Activated CD4-positive, alpha-beta memory T cell treated with anti-CD3 and anti-CD28 coated beads for 36 hours (primary cell): ENCODE results near the gene VTI1B. TPM values are rescaled to one million over a fixed set of nuclear protein-coding genes. Genes with fewer than 3 reads are reported as not detected.
"Not testable (repeated sequence)": the region's sequence is repeated elsewhere in the genome, so short reads cannot be mapped to it uniquely, and the experiment has no call there.

Source experiments
- CTCF ChIA-PET: fragments of 350-600 bp; sonication (Branson Sonifier 250); formaldehyde crosslinking; loops from one replicate; lab custom pipeline; 2021; ENCODE audit warnings: antibody characterized with exemption, inconsistent platforms; lab: Charles Lee
- POLR2A ChIA-PET: fragments of 350-600 bp; sonication (Branson Sonifier 250); formaldehyde crosslinking; loops from one replicate; lab custom pipeline; 2021; ENCODE audit warnings: antibody characterized with exemption; lab: Charles Lee
- DNase-seq: peaks from one replicate; pipeline ENCODE4 v3.0.0-alpha.2; 2020
- H3K27ac Mint-ChIP-seq: one replicate; pipeline ENCODE4 v1.8.0; 2021; ENCODE audit warnings: mixed read lengths
- H3K27me3 Mint-ChIP-seq: one replicate; pipeline ENCODE4 v1.8.0; 2021; ENCODE audit warnings: mixed read lengths
- H3K36me3 Mint-ChIP-seq: one replicate; pipeline ENCODE4 v1.8.0; 2021; ENCODE audit warnings: mixed read lengths
- H3K4me1 Mint-ChIP-seq: one replicate; pipeline ENCODE4 v1.8.0; 2021; ENCODE audit warnings: low read depth, mixed read lengths
- H3K4me3 Mint-ChIP-seq: one replicate; pipeline ENCODE4 v1.8.0; 2021; ENCODE audit warnings: mild to moderate bottlenecking, mixed read lengths
- H3K9me3 Mint-ChIP-seq: one replicate; pipeline ENCODE4 v1.8.0; 2021; ENCODE audit warnings: mixed read lengths
- intact Hi-C: fragments of 100-400 bp; cut with micrococcal nuclease; formaldehyde crosslinking; loops from one replicate; pipeline ENCODE4 v1.15.1; 2023
- total RNA-seq, 2 experiments: library from RNA; stranded (reverse); gene quantifications; one replicate each; pipeline ENCODE4 v1.2.3, GENCODE V29; 2021

VTI1B gene
- 10 to 100 TPM; 75.6 to 75.8 TPM for total RNA-seq

GRCh38 chr14:67674480-67675218 lies at the start of gene VTI1B:
TSS of gene VTI1B (minus strand) at chr14:67674632. CDS start at chr14:67674489, 143 bp downstream.
- Mint-ChIP-seq H3K27me3 (no peaks in the 10 kb centered on the region), H3K4me1 (peaks cover 42% of the 10 kb centered on the region), H3K9me3 (no peaks in the 10 kb centered on the region), H3K27ac (peak within 1 kb of the TSS; percentile 83), H3K4me3 (peak within 1 kb of the TSS; percentile 86), H3K36me3 (peaks cover 13% of the 10 kb centered on the region)
- peak; percentile 79 for DNase-seq
- ChIA-PET POLR2A (interaction anchor here (0.9 to 1.5 kb wide), 5 partner anchors 18 to 315 kb away, joined by 3 to 10 read pairs (median 5); partner anchors contain the start of genes ATP6V1D, EIF2S1 and RDH11), CTCF (interaction anchor here (0.7 to 3.4 kb wide), 7 partner anchors 19 to 1142 kb away, joined by 3 to 17 read pairs (median 3); partner anchors contain the start of genes ARG2 and PIGH)
- intact Hi-C loops = loop anchor here (1.0 kb wide), 1 partner anchor 21 kb away; the partner anchor contains the start of gene RDH11

- POLR2A ChIA-PET = no interaction called here
- H3K4me3 Mint-ChIP-seq = no peak overlapping the region
- DNase-seq = no peak
- H3K36me3 Mint-ChIP-seq = no peaks in the 10 kb centered on the region
- H3K9me3 Mint-ChIP-seq = no peaks in the 10 kb centered on the region
- H3K4me1 Mint-ChIP-seq = peaks cover 7% of the 10 kb centered on the region
- CTCF ChIA-PET = interaction anchor here (0.7 to 3.4 kb wide), 5 partner anchors 18 to 849 kb away, joined by 3 to 13 read pairs (median 4); no protein-coding TSS in a partner anchor
- intact Hi-C loops = no loop called here
- H3K27ac Mint-ChIP-seq = no peak overlapping the region
- H3K27me3 Mint-ChIP-seq = peaks cover 32% of the 10 kb centered on the region
Measured at GRCh38 chr14:67722293-67722692, 47.9 kb upstream of the VTI1B start.

- intact Hi-C loops = no loop called here
- H3K36me3 Mint-ChIP-seq = no peaks in the 10 kb centered on the region
- no peaks in the 10 kb centered on the region for H3K9me3 Mint-ChIP-seq
- no peak for DNase-seq
- H3K27me3 Mint-ChIP-seq = peaks cover 32% of the 10 kb centered on the region
- no peak overlapping the region for H3K4me3 Mint-ChIP-seq
- H3K27ac Mint-ChIP-seq = no peak overlapping the region
- ChIA-PET CTCF (interaction anchor here (0.8 to 3.4 kb wide), 4 partner anchors 18 to 195 kb away, joined by 3 to 13 read pairs (median 4); no protein-coding TSS in a partner anchor), POLR2A (no interaction called here)
- H3K4me1 Mint-ChIP-seq = peaks cover 7% of the 10 kb centered on the region
Measured at GRCh38 chr14:67721875-67722274, 47.4 kb upstream of the VTI1B start.

- peaks cover 28% of the 10 kb centered on the region for H3K27me3 Mint-ChIP-seq
- H3K4me1 Mint-ChIP-seq = peaks cover 7% of the 10 kb centered on the region
- H3K27ac Mint-ChIP-seq = no peak overlapping the region
- intact Hi-C loops = no loop called here
- no peak overlapping the region for H3K4me3 Mint-ChIP-seq
- no peaks in the 10 kb centered on the region for H3K9me3 Mint-ChIP-seq
- POLR2A ChIA-PET = no interaction called here
- CTCF ChIA-PET = interaction anchor here (1.2 kb wide), 1 partner anchor 15 kb away, joined by 5 read pairs; no protein-coding TSS in a partner anchor
- DNase-seq = no peak
- H3K36me3 Mint-ChIP-seq = no peaks in the 10 kb centered on the region
Measured at GRCh38 chr14:67719866-67720265, 45.4 kb upstream of the VTI1B start.

GRCh38 chr14:67719385-67719784 lies 45.0 kb upstream of the VTI1B start:
- POLR2A ChIA-PET, H3K36me3 Mint-ChIP-seq, H3K4me1 Mint-ChIP-seq, DNase-seq, H3K9me3 Mint-ChIP-seq, intact Hi-C loops, H3K27ac Mint-ChIP-seq, H3K4me3 Mint-ChIP-seq: not testable (repeated sequence)
- peaks cover 25% of the 10 kb centered on the region for H3K27me3 Mint-ChIP-seq
- CTCF ChIA-PET = interaction anchor here (0.6 to 1.2 kb wide), 3 partner anchors 15 to 283 kb away, joined by 3 to 5 read pairs (median 3); no protein-coding TSS in a partner anchor

GRCh38 chr14:67718265-67718664 lies 43.8 kb upstream of the VTI1B start:
- Mint-ChIP-seq H3K36me3 (no peaks in the 10 kb centered on the region), H3K4me3 (no peak overlapping the region), H3K27me3 (peaks cover 15% of the 10 kb centered on the region), H3K27ac (no peak overlapping the region), H3K4me1 (peaks cover 7% of the 10 kb centered on the region), H3K9me3 (no peaks in the 10 kb centered on the region)
- POLR2A ChIA-PET = no interaction called here
- intact Hi-C loops = no loop called here
- no peak for DNase-seq
- CTCF ChIA-PET = interaction anchor here (0.9 kb wide), 1 partner anchor 147 kb away, joined by 3 read pairs; no protein-coding TSS in a partner anchor

- peaks cover 3% of the 10 kb centered on the region for H3K4me1 Mint-ChIP-seq
- POLR2A ChIA-PET = no interaction called here
- no peak overlapping the region for H3K27ac Mint-ChIP-seq
- CTCF ChIA-PET = interaction anchor here (1.4 kb wide), 1 partner anchor 13 kb away, joined by 5 read pairs; no protein-coding TSS in a partner anchor
- DNase-seq = no peak
- no peaks in the 10 kb centered on the region for H3K9me3 Mint-ChIP-seq
- intact Hi-C loops = no loop called here
- peaks cover 6% of the 10 kb centered on the region for H3K27me3 Mint-ChIP-seq
- no peak overlapping the region for H3K4me3 Mint-ChIP-seq
- no peaks in the 10 kb centered on the region for H3K36me3 Mint-ChIP-seq
Measured at GRCh38 chr14:67717048-67717447, 42.6 kb upstream of the VTI1B start.

GRCh38 chr14:67710209-67710608 lies 35.8 kb upstream of the VTI1B start:
- intact Hi-C loops = no loop called here
- Mint-ChIP-seq H3K36me3 (peaks cover 1% of the 10 kb centered on the region), H3K27ac (no peak overlapping the region), H3K4me3 (no peak overlapping the region), H3K4me1 (no peaks in the 10 kb centered on the region), H3K9me3 (peaks cover 18% of the 10 kb centered on the region), H3K27me3 (no peaks in the 10 kb centered on the region)
- ChIA-PET POLR2A (no interaction called here), CTCF (interaction anchor here (1.2 kb wide), 1 partner anchor 126 kb away, joined by 3 read pairs; no protein-coding TSS in a partner anchor)
- DNase-seq = no peak

GRCh38 chr14:67709796-67710195 lies 35.4 kb upstream of the VTI1B start:
- peaks cover 18% of the 10 kb centered on the region for H3K9me3 Mint-ChIP-seq
- DNase-seq, H3K4me3 Mint-ChIP-seq, H3K4me1 Mint-ChIP-seq, CTCF ChIA-PET, POLR2A ChIA-PET, intact Hi-C loops, H3K36me3 Mint-ChIP-seq, H3K27me3 Mint-ChIP-seq, H3K27ac Mint-ChIP-seq: not testable (repeated sequence)

- CTCF ChIA-PET, DNase-seq, intact Hi-C loops, H3K27me3 Mint-ChIP-seq, H3K36me3 Mint-ChIP-seq, H3K27ac Mint-ChIP-seq, H3K4me1 Mint-ChIP-seq, H3K4me3 Mint-ChIP-seq, POLR2A ChIA-PET: not testable (repeated sequence)
- H3K9me3 Mint-ChIP-seq = peaks cover 18% of the 10 kb centered on the region
Measured at GRCh38 chr14:67709346-67709745, 34.9 kb upstream of the VTI1B start.

- no peak overlapping the region for H3K4me3 Mint-ChIP-seq
- no peak for DNase-seq
- H3K9me3 Mint-ChIP-seq = peaks cover 14% of the 10 kb centered on the region
- peaks cover 3% of the 10 kb centered on the region for H3K27me3 Mint-ChIP-seq
- no peaks in the 10 kb centered on the region for H3K36me3 Mint-ChIP-seq
- H3K4me1 Mint-ChIP-seq = peaks cover 2% of the 10 kb centered on the region
- intact Hi-C loops = no loop called here
- H3K27ac Mint-ChIP-seq = no peak overlapping the region
- ChIA-PET CTCF (interaction anchor here (0.6 to 6.2 kb wide), 34 partner anchors 9 to 290 kb away, joined by 3 to 149 read pairs (median 7); partner anchors contain the start of genes ARG2, PIGH, PLEKHH1 and RDH11), POLR2A (no interaction called here)
Measured at GRCh38 chr14:67705211-67705610, 30.8 kb upstream of the VTI1B start.
